Fibroblast of the aortic adventitia (primary cell): Measurements from ENCODE around the gene AGBL4. TPM values are rescaled to one million over a fixed set of nuclear protein-coding genes. Genes with fewer than 3 reads are reported as not detected.

ENCODE experiments used
- DNase-seq: peaks from one replicate; pipeline ENCODE4 v3.0.0-alpha.2; 2010; ENCODE audit warnings: low read depth
- H3K4me3 ChIP-seq: 2 replicates; pipeline ENCODE4 v1.5.1; 2011; ENCODE audit warnings: low read depth, mild to moderate bottlenecking, control low read depth, low read length, moderate library complexity
- total RNA-seq: library from RNA; depleted of rRNA; stranded (reverse); fragments of >200 nt; gene quantifications from 2 replicates; pipeline ENCODE4 v1.2.3, GENCODE V29; 2012; ENCODE audit warnings: low replicate concordance
- TF ChIP-seq, protein P1 (sequence below): IDR thresholded peaks from 2 replicates; pipeline ENCODE4 v1.5.1; 2011; ENCODE audit warnings: mild to moderate bottlenecking, low read length, control low read depth, inconsistent platforms; ENCODE audit not compliant: insufficient read depth

AGBL4 gene
- total RNA-seq, 1 donor, result not detected

DNA sequence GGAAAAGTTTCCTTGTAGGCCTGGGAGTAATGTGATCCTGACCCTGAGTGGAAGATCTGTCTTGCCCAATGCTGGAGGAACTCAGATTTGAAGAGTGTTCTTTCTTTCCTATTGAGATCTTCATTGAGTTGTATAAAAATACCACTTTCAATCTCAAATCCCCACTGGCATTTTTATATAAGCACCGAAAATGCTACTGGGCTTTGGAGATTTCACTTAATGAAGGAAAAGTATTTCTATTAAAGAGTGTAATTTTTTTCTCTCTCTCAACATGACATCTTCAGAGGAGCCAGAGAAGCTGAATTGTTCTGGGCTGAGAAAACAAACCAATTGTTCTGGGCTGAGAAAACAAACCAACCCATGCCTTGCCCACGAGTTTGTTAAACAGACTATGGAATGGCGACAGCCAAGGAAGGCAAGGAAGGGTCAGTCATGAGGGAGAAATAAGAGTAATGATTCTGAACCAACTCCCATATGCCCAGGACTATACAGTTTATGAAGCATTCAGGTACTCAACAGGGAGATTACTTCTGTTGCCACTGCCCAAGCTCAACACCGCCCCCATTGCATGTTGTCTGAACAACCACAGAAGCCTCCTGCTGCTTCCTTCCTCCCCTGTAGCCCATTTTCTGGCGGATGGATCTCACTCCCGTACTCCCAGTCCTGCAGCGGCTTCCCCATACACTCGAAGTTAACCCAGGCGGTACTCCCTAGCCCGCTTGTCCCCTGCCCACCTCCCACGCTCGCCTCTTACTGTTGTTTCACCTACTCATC is 1350.2 kb downstream of the AGBL4 start:
- H3K4me3 ChIP-seq, result no peak overlapping the region
- TF ChIP-seq, protein P1, sequence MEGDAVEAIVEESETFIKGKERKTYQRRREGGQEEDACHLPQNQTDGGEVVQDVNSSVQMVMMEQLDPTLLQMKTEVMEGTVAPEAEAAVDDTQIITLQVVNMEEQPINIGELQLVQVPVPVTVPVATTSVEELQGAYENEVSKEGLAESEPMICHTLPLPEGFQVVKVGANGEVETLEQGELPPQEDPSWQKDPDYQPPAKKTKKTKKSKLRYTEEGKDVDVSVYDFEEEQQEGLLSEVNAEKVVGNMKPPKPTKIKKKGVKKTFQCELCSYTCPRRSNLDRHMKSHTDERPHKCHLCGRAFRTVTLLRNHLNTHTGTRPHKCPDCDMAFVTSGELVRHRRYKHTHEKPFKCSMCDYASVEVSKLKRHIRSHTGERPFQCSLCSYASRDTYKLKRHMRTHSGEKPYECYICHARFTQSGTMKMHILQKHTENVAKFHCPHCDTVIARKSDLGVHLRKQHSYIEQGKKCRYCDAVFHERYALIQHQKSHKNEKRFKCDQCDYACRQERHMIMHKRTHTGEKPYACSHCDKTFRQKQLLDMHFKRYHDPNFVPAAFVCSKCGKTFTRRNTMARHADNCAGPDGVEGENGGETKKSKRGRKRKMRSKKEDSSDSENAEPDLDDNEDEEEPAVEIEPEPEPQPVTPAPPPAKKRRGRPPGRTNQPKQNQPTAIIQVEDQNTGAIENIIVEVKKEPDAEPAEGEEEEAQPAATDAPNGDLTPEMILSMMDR, result no peak
- no peak for DNase-seq

DNA sequence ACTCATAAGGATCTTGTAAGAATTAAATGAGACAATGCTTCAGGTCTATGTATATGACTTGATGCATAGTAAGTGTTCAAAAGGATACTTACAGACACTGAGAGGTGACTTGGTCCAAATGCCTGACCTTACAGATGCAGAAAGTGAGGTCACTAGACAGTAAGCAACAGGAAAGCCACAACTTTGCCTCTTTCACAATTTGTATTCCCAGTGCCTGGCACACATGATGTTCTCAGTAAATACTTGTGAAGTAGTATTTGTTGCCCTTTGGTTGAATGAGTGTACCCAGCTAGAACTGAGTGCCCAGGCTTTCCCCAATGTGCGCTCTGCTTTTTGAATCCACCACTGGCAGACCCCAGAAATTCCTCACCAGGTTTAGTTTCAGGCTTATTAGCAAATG is 1352.2 kb downstream of the AGBL4 start:
- no peak for DNase-seq
- no peak overlapping the region for H3K4me3 ChIP-seq
- TF ChIP-seq, protein P1, result no peak

DNA sequence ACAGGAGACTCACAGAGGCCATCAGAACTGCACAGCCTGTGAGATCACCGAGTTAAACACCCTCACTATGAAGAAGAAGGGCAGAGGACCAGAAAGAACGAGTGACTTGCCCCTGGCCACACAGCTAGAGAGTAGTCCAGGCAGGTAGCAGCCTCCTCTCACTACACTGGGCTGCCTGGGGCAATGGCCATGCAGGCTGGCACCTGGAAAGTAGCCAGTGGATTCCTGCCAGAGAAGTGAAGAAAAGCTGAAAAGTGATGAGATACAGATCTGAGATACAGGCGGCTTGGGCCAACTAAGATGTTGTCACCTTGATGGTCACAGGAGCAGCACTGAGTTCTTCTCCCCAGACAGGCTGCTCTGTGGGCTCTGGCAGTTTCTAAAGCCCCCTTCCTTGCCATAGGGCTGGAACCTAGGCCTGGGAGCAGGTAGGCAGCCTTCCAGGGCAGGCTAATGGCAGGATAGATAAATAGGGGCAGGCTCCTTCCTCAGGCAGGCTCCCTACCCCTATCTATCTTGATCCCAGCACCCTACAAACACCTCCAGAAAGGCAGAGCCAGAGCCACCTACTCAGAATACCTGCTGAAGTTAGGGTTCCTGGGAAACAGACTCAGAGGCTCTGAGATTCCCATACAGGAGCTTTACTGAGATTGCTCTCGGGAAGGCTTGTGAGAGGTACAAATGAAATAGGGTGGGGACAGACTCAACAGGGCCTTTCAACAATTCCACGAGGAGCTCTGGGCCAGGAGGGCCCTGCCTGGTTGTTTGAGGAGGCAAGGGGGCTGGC is 1353.3 kb downstream of the AGBL4 start:
- TF ChIP-seq, protein P1, result no peak
- no peak overlapping the region for H3K4me3 ChIP-seq
- DNase-seq, result no peak

DNA sequence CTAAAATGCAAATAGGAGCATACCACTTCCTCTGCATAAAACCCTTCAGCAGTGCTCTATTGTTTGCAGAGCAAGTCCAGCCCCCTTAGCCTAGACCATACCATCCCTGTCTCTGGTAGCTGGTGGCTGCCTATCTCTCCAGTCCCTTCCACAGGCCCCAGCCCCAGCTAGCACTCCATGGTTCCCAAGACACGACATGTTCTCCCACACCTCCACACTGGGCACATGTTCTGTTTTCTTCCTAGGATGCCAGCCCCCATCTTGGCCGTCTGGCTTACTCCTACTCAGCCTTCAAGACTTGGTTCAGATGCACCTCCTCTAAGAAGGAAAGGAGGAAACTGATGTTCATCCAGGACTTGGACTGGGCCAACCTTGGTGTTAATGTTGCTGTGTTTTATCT is 1355.4 kb downstream of the AGBL4 start:
- DNase-seq, result no peak
- H3K4me3 ChIP-seq, result no peak overlapping the region
- TF ChIP-seq, protein P1, result no peak

DNA sequence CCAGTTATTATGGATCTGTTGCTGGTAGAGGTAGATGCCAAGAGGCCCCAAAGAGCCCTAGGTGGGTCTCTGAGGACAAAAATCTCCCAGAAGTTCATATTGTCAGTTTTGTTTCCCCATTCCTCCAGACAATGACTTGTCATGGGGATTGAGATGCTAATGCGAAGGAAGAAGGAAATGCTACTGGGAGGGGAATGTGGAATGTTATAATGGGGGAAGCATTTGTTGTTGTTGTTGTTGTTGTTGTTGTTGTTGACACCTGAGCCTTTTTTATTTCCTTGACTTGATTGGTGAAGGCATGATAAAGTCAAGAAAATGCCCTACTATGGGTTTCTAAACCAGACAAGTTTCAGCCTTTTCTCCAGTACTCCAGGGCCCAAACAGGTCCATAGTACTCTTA is 1356.0 kb downstream of the AGBL4 start:
- TF ChIP-seq, protein P1, result no peak
- H3K4me3 ChIP-seq, result no peak overlapping the region
- DNase-seq, result no peak

DNA sequence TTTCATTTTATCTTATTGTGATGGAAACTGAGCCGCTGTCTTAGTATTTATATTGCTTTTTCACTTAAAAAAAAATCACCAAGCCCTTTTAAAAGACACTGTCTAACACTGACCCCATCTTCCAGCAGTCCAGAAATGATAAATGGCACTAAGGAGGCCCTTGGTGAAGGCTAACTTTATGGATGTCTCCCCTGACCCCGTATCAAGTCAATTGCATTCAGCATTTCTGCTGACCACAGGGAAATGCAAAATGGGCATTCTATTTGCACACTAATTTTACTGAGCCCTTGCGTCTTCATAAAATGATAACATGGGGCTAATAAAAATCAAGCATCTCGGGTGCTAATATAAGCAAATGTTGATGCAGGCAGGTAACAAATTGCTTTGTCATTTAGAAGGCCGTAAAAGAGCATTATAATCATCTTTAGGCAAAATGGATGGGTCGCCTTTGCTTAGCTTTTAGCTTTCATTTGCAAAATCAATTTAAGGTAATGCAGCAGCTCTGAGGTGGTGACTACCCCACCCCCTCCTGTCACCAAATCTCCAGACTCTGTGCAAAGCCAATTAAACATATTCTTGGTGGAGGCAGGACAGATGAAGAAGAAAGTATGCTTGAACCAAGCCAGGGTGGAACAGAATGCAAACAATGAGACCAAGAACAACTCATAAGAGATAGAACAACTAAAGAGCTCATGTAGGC is 1357.9 kb downstream of the AGBL4 start:
- TF ChIP-seq, protein P1, result no peak
- no peak for DNase-seq
- H3K4me3 ChIP-seq, result no peak overlapping the region
